ENCODE data around the gene GAB2. TPM values are rescaled to one million over a fixed set of nuclear protein-coding genes. Genes with fewer than 3 reads are reported as not detected.

Gene GAB2
- total RNA-seq, 4 donors from 2014 or later, result 8.1 to 18.1 (median 13.4) TPM

- DNase-seq, result no peak
- TF ChIP-seq POLR2A (IDR thresholded peaks at IDR 0.05) (no peak), CTCF (IDR thresholded peaks at IDR 0.05) (no peak)
- intact Hi-C loops (cut with DNase I), result loop anchor here (10.0 kb wide), 1 partner anchor 355 kb away; no protein-coding TSS in a partner anchor
- Histone ChIP-seq H3K27ac (no peak overlapping the region), H3K27me3 (no peaks in the 10 kb centered on the region), H3K4me1 (no peaks in the 10 kb centered on the region), H3K4me3 (replicated peaks in 1 of 3) (no peak overlapping the region), H3K9me3 (no peaks in the 10 kb centered on the region), H3K36me3 (peaks cover 11 to 20% of the 10 kb centered on the region in 2 donors)
- 90 to 92% methylated on average over 30 of the region's 31 CpGs for WGBS, 2 donors
Measured at GRCh38 chr11:78210000-78210608, 207.5 kb downstream of the GAB2 start.

GRCh38 chr11:78209478-78209877 lies 208.1 kb downstream of the GAB2 start:
- 83 to 92% methylated on average over 16 to 18 of the region's 18 CpGs for WGBS, 2 donors
- H3K36me3 ChIP-seq, result peaks cover 11 to 20% of the 10 kb centered on the region in 2 donors
- no peak for DNase-seq

GRCh38 chr11:78208257-78209165 lies 209.1 kb downstream of the GAB2 start:
- peaks cover 11 to 20% of the 10 kb centered on the region in 2 donors for H3K36me3 ChIP-seq
- no peaks in the 10 kb centered on the region for H3K27me3 ChIP-seq
- H3K4me3 ChIP-seq (replicated peaks in 1 of 3), result no peak overlapping the region
- no peak for DNase-seq
- H3K27ac ChIP-seq, result no peak overlapping the region
- WGBS, 2 donors, result 90 to 95% methylated on average over 16 of the region's 16 CpGs
- no peaks in the 10 kb centered on the region for H3K9me3 ChIP-seq
- TF ChIP-seq POLR2A (IDR thresholded peaks at IDR 0.05), result no peak
- TF ChIP-seq CTCF (IDR thresholded peaks at IDR 0.05), result no peak
- intact Hi-C loops (cut with DNase I), result no loop called here
- no peaks in the 10 kb centered on the region for H3K4me1 ChIP-seq

More at GRCh38 chr11:78209478-78209877, 208.1 kb downstream of the GAB2 start:
- no peaks in the 10 kb centered on the region for H3K27me3 ChIP-seq
- H3K27ac ChIP-seq, result no peak overlapping the region
- TF ChIP-seq POLR2A (IDR thresholded peaks at IDR 0.05) (no peak), CTCF (IDR thresholded peaks at IDR 0.05) (no peak)
- H3K4me3 ChIP-seq (replicated peaks in 1 of 3), result no peak overlapping the region
- H3K9me3 ChIP-seq, result no peaks in the 10 kb centered on the region
- no peaks in the 10 kb centered on the region for H3K4me1 ChIP-seq
- intact Hi-C loops (cut with DNase I), result no loop called here

- no peak overlapping the region for H3K27ac ChIP-seq
- H3K4me3 ChIP-seq (replicated peaks in 1 of 3), result no peak overlapping the region
- intact Hi-C loops (cut with DNase I), result no loop called here
- DNase-seq, result no peak
- H3K36me3 ChIP-seq, result peaks cover 11 to 20% of the 10 kb centered on the region in 2 donors
- 87 to 91% methylated on average over 10 to 11 of the region's 11 CpGs for WGBS, 2 donors
- H3K9me3 ChIP-seq, result no peaks in the 10 kb centered on the region
- no peaks in the 10 kb centered on the region for H3K4me1 ChIP-seq
- H3K27me3 ChIP-seq, result no peaks in the 10 kb centered on the region
- no peak for TF ChIP-seq POLR2A (IDR thresholded peaks at IDR 0.05)
Measured at GRCh38 chr11:78207532-78208256, 209.9 kb downstream of the GAB2 start.

- H3K27ac ChIP-seq, result no peak overlapping the region
- peaks cover 10 to 27% of the 10 kb centered on the region in 2 donors for H3K36me3 ChIP-seq
- no peaks in the 10 kb centered on the region for H3K27me3 ChIP-seq
- no peaks in the 10 kb centered on the region for H3K4me1 ChIP-seq
- no peak for TF ChIP-seq CTCF (IDR thresholded peaks at IDR 0.05)
- no peak for TF ChIP-seq POLR2A (IDR thresholded peaks at IDR 0.05)
- no peak overlapping the region for H3K4me3 ChIP-seq (replicated peaks in 1 of 3)
- no peak for DNase-seq
- intact Hi-C loops (cut with DNase I), result no loop called here
- WGBS, 2 donors, result 80 to 86% methylated on average over 7 of the region's 7 CpGs
- H3K9me3 ChIP-seq, result no peaks in the 10 kb centered on the region
Measured at GRCh38 chr11:78205691-78206090, 211.9 kb downstream of the GAB2 start.

Data from thyroid gland (tissue), 4 donors.